OCI-LY1 (cell line): Measurements from ENCODE around the gene TRAF3IP1.

Experiments used
- H2AFZ ChIP-seq: fragments of 200-600 bp; sonication (generic), shearing (Covaris generic); 2 replicates; pipeline ENCODE4 v1.6.0; 2014; ENCODE audit warnings: antibody characterized with exemption, mild to moderate bottlenecking, low read length
- H3F3A ChIP-seq: fragments of 200-600 bp; sonication (generic), shearing (Covaris generic); 2 replicates; pipeline ENCODE4 v1.6.0; 2014; ENCODE audit warnings: mild to moderate bottlenecking, antibody characterized with exemption, low read length, moderate library complexity; ENCODE audit not compliant: insufficient read depth
- H3K27ac ChIP-seq: fragments of 200-600 bp; sonication (generic); 2 replicates; pipeline ENCODE4 v1.5.1; 2014; ENCODE audit warnings: low read length, mixed run types, mild to moderate bottlenecking, low read depth; ENCODE audit not compliant: poor library complexity, severe bottlenecking
- H3K27me3 ChIP-seq: fragments of 200-600 bp; sonication (generic); 2 replicates; pipeline ENCODE4 v1.6.0; 2014; ENCODE audit warnings: antibody characterized with exemption, mild to moderate bottlenecking, low read length, moderate library complexity; ENCODE audit not compliant: insufficient read depth
- H3K36me3 ChIP-seq: fragments of 200-600 bp; sonication (generic); 2 replicates; pipeline ENCODE4 v1.6.1; 2014; ENCODE audit warnings: mild to moderate bottlenecking, antibody characterized with exemption, low read length, moderate library complexity, mixed read lengths; ENCODE audit not compliant: insufficient read depth
- H3K4me1 ChIP-seq: fragments of 200-600 bp; sonication (generic); 2 replicates; pipeline ENCODE4 v1.5.1; 2014; ENCODE audit warnings: mild to moderate bottlenecking, low read length, moderate library complexity; ENCODE audit not compliant: insufficient read depth, severe bottlenecking
- H3K4me2 ChIP-seq: fragments of 200-600 bp; sonication (generic), shearing (Covaris generic); 2 replicates; pipeline ENCODE4 v1.6.1; 2014; ENCODE audit warnings: low read length
- H3K4me3 ChIP-seq: fragments of 200-600 bp; sonication (generic); 2 replicates; pipeline ENCODE4 v1.5.1; 2014; ENCODE audit warnings: low read length, low read depth, mild to moderate bottlenecking, mixed read lengths; ENCODE audit not compliant: poor library complexity, severe bottlenecking
- H3K79me2 ChIP-seq: fragments of 200-600 bp; shearing (Covaris generic); 2 replicates; pipeline ENCODE4 v1.6.1; 2016; ENCODE audit warnings: mixed run types, low read length, mixed read lengths; ENCODE audit not compliant: insufficient read depth
- H3K9ac ChIP-seq: fragments of 200-600 bp; sonication (generic), shearing (Covaris generic); 2 replicates; pipeline ENCODE4 v1.6.1; 2014; ENCODE audit warnings: mild to moderate bottlenecking, low read length, mixed read lengths
- H3K9me2 ChIP-seq: fragments of 200-600 bp; sonication (generic), shearing (Covaris generic); 2 replicates; pipeline ENCODE4 v1.6.1; 2014; ENCODE audit warnings: low read depth, mild to moderate bottlenecking, low read length, mixed read lengths
- H3K9me3 ChIP-seq: fragments of 200-600 bp; shearing (Covaris generic); 2 replicates; pipeline ENCODE4 v1.6.1; 2014; ENCODE audit warnings: low read length, mixed read lengths
- H4K20me1 ChIP-seq: fragments of 200-600 bp; sonication (generic), shearing (Covaris generic); 2 replicates; pipeline ENCODE4 v1.6.0; 2016; ENCODE audit warnings: mild to moderate bottlenecking, low read length; ENCODE audit not compliant: insufficient read depth
- EZH2 ChIP-seq: fragments of 200-600 bp; sonication (generic), shearing (Covaris generic); IDR thresholded peaks from 2 replicates; pipeline ENCODE4 v1.8.0; 2017; ENCODE audit warnings: borderline replicate concordance, mixed run types, mild to moderate bottlenecking, antibody characterized with exemption, low read length, moderate library complexity, mixed read lengths
- TF ChIP-seq, protein P1 (sequence below): fragments of 200-600 bp; sonication (generic), shearing (Covaris generic); IDR thresholded peaks from 2 replicates; pipeline ENCODE4 v1.5.1; 2017; ENCODE audit warnings: mild to moderate bottlenecking, antibody characterized with exemption, low read length, moderate library complexity, mixed read lengths

The TRAF3IP1 gene

DNA sequence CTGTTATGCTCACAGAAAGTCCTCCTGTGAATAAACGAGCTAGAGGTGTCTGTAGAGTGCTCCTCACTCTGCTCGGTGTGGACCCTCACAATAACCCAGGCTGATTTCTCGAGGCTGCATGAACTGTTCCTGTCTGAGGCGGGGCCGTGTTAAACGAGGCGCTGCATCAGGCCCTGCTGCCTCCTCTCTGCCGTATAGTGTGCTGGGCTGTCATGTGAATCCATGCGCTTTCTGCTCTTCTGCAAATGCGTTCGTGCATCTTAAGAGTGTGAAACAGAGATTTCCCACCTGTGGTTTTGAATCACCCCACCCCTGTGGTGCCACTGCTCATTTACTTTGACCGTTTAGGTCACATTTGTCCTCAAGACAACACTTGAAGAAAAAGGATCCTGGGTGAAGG is 26.2 kb downstream of the TRAF3IP1 start:
- Histone ChIP-seq H2AFZ (no peak overlapping the region), H3K27ac (no peak overlapping the region), H3K79me2 (no peaks in the 10 kb centered on the region), H3K9ac (no peak overlapping the region), H3K27me3 (no peaks in the 10 kb centered on the region), H4K20me1 (no peaks in the 10 kb centered on the region), H3K9me2 (no peaks in the 10 kb centered on the region), H3K9me3 (no peaks in the 10 kb centered on the region), H3K4me3 (no peak overlapping the region), H3K4me2 (no peak overlapping the region), H3F3A (no peaks in the 10 kb centered on the region), H3K4me1 (no peaks in the 10 kb centered on the region), H3K36me3 (no peaks in the 10 kb centered on the region)
- TF ChIP-seq, protein P1, sequence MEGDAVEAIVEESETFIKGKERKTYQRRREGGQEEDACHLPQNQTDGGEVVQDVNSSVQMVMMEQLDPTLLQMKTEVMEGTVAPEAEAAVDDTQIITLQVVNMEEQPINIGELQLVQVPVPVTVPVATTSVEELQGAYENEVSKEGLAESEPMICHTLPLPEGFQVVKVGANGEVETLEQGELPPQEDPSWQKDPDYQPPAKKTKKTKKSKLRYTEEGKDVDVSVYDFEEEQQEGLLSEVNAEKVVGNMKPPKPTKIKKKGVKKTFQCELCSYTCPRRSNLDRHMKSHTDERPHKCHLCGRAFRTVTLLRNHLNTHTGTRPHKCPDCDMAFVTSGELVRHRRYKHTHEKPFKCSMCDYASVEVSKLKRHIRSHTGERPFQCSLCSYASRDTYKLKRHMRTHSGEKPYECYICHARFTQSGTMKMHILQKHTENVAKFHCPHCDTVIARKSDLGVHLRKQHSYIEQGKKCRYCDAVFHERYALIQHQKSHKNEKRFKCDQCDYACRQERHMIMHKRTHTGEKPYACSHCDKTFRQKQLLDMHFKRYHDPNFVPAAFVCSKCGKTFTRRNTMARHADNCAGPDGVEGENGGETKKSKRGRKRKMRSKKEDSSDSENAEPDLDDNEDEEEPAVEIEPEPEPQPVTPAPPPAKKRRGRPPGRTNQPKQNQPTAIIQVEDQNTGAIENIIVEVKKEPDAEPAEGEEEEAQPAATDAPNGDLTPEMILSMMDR: no peak
- no peak for TF ChIP-seq EZH2

DNA sequence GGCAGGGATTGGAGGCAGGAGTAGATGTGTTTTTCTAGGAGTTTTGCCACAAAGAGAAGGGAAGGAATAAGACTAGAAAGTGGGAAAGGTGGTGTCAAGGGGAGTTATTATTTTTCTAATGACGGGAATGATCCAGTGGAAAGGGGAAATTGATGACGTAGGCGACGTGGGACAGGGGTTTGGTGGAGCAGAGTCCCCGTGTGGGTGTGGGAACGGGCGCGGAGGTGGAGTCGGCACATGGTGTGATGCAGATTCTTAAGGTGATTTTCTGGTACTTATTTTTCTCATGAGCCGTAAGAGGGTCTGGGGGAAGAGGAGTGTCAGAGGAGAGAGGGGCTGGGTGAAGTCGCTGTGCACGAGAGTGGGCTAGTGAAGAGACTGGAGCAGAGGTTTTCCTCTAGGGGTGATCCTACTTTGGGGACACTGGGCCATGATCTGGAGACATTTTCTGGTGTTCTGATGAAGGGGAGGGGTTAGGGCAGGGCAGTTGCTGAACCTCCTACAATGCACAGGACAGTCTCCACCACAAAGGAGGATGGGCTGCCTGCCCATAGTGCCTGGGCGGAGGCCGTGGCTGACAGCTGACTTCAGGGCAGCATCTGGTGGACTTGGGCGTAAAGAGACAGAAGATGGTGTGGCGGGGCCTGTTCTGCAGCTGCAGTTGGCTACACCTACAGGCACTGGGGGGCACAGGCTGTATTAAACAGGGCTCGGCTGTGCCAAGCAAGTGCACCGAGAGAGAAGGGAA is 30.0 kb downstream of the TRAF3IP1 start:
- 0 out of 2 replicates have a peak, but pooled peaks cover 4% of the 10 kb centered on the region for H3K36me3 ChIP-seq
- H3K9ac ChIP-seq: no peak overlapping the region
- H3K9me3 ChIP-seq: no peaks in the 10 kb centered on the region
- H3K4me2 ChIP-seq: no peak overlapping the region
- no peaks in the 10 kb centered on the region for H3K4me1 ChIP-seq
- no peaks in the 10 kb centered on the region for H4K20me1 ChIP-seq
- no peaks in the 10 kb centered on the region for H3K27me3 ChIP-seq
- no peaks in the 10 kb centered on the region for H3F3A ChIP-seq
- H3K79me2 ChIP-seq: no peaks in the 10 kb centered on the region
- H2AFZ ChIP-seq: no peak overlapping the region
- H3K4me3 ChIP-seq: no peak overlapping the region
- H3K27ac ChIP-seq: no peak overlapping the region
- no peak for TF ChIP-seq EZH2
- TF ChIP-seq, protein P1: no peak
- H3K9me2 ChIP-seq: no peaks in the 10 kb centered on the region

- Histone ChIP-seq H3K9ac (no peak overlapping the region), H3K79me2 (no peaks in the 10 kb centered on the region), H3K9me3 (no peaks in the 10 kb centered on the region), H3K9me2 (no peaks in the 10 kb centered on the region), H3K4me2 (no peak overlapping the region), H2AFZ (no peak overlapping the region), H3K4me3 (no peak overlapping the region), H3K36me3 (0 out of 2 replicates have a peak, but pooled peaks cover 4% of the 10 kb centered on the region), H3F3A (no peaks in the 10 kb centered on the region), H3K27ac (no peak overlapping the region), H4K20me1 (no peaks in the 10 kb centered on the region), H3K4me1 (no peaks in the 10 kb centered on the region), H3K27me3 (no peaks in the 10 kb centered on the region)
- TF ChIP-seq, protein P1: no peak
- no peak for TF ChIP-seq EZH2
Measured at GRCh38 chr2:238351315-238351714, 31.0 kb downstream of the TRAF3IP1 start.
